Measurements from ENCODE around the gene TGOLN2.
"Not testable (repeated sequence)": the region's sequence is repeated elsewhere in the genome, so short reads cannot be mapped to it uniquely, and the experiment has no call there.

TGOLN2 gene

DNA sequence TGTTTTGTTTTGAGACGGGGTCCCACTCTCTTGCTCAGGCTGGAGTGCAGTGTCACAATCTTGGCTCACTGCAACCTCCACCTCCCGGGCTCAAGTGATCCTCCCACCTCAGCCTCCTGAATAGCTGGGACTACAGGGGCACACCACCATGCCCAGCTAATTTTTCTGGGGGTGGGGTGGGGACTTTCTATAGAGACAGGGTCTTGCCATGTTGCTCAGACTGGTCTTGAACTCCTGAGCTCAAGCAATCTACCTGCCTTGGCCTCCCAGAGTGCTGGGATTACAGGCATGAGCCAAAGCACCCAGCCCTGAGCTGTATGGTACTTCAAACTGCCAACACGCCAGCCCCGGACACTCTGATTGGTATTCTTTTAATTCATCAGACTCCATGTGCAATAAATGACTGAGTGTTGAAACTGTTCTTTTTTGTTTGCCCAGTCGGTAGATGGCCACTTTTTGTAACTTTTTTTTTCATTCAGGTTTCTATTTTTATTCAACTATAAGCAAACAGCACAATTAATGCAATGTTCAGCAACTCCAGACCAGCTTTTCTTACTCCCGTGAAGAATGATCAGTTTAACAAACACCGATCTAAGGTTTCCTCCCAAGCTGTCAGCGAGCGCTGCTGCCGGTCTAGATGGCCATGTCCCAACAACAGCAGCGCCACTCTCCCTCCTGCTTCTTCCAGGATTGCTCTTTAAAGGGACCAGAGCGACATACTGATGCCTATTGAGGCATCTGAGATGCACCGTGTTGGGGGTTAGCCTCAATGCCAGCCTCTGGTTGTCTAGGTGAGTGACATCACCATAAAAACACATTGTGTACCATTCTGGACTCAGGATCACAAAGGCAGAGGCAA is 12.5 kb upstream of the TGOLN2 start:
- no peak overlapping the region for H3K4me3 ChIP-seq (replicated peaks; ENCODE audit: low read depth, low read length)
- TF ChIP-seq, protein P1, sequence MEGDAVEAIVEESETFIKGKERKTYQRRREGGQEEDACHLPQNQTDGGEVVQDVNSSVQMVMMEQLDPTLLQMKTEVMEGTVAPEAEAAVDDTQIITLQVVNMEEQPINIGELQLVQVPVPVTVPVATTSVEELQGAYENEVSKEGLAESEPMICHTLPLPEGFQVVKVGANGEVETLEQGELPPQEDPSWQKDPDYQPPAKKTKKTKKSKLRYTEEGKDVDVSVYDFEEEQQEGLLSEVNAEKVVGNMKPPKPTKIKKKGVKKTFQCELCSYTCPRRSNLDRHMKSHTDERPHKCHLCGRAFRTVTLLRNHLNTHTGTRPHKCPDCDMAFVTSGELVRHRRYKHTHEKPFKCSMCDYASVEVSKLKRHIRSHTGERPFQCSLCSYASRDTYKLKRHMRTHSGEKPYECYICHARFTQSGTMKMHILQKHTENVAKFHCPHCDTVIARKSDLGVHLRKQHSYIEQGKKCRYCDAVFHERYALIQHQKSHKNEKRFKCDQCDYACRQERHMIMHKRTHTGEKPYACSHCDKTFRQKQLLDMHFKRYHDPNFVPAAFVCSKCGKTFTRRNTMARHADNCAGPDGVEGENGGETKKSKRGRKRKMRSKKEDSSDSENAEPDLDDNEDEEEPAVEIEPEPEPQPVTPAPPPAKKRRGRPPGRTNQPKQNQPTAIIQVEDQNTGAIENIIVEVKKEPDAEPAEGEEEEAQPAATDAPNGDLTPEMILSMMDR (IDR thresholded peaks at IDR 0.05; ENCODE audit: low read depth, low read length, missing control alignments) = no peak
- no peak for DNase-seq (ENCODE audit: extremely low read depth, low read depth)

DNA sequence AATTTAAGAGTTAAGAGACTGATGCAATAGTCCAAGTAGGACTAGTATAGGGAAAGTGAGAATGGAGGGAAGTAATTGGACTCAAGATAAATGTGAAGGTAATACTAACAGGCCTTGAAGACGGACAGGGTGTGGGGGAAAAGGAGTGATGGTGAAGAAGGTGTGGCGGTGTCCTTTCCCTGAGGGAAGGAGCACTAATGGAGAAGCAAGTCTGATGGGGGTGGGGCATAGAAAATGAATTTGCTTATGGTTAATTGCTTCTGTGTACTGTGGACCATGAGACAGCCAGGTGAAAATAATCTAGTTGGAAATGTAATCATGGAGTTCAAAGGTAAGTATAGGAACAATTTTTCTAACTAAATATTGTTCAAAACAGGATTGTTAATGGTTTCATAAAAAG is 7.1 kb upstream of the TGOLN2 start:
- no peak for DNase-seq (ENCODE audit: extremely low read depth, low read depth)
- H3K4me3 ChIP-seq (replicated peaks; ENCODE audit: low read depth, low read length) = no peak overlapping the region
- TF ChIP-seq, protein P1 (IDR thresholded peaks at IDR 0.05; ENCODE audit: low read depth, low read length, missing control alignments) = no peak

DNA sequence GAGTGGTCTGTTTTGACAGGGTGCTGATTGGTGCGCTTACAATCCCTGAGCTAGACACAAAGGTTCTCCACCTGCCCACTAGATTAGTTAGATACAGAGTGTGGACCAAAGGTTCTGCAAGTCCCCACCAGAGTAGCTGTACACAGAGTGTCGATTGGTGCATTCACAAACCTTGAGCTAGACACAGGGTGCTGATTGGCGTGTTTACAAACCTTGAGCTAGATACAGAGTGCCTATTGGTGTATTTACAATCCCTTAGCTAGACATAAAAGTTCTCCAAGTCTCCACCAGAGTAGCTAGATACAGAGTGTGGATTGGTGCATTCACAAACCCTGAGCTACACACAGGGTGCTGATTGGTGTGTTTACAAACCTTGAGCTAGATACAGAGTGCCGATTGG is 6.1 kb upstream of the TGOLN2 start:
- not testable (repeated sequence) for DNase-seq (ENCODE audit: extremely low read depth, low read depth)

DNA sequence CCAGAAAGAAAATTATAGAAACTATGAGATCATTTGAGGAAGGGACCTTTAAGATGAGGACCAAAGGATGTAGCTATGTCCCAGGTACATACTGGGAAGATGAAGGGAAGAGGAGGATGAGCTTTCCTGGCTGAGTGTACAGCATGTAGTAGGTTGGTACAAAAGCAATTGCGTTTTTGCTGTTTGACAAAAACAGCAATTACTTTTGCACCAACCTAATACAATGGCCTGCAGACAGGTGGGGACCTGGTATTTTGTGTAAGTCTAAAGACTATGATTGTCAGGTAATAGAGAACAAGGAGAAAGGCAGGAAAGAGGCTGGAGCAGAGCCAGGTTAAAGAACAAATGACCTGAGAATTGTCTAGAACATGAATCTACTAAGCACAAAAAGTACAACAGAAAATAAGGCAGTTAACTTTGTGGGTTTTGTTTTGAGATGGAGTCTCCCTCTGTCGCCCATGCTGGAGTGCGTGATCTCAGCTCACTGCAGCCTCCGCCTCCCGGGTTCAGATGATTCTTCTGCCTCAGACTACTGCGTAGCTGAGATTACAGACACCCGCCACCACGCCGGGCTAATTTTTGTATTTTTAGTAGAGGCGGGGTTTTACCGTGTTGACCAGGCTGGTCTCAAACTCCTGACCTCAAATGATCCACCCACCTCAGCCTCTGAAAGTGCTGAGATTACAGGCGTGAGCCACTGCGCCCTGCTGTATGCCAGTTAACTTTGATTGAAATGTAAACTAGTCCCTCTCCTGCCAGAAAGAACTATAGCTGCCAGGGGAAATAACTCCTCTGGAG is 3.2 kb upstream of the TGOLN2 start:
- no peak for DNase-seq (ENCODE audit: extremely low read depth, low read depth)
- H3K4me3 ChIP-seq (replicated peaks; ENCODE audit: low read depth, low read length) = no peak overlapping the region
- TF ChIP-seq, protein P1 (IDR thresholded peaks at IDR 0.05; ENCODE audit: low read depth, low read length, missing control alignments) = no peak

More for the DNA sequence above, 6.1 kb upstream of the TGOLN2 start:
- H3K4me3 ChIP-seq (replicated peaks; ENCODE audit: low read depth, low read length) = not testable (repeated sequence)

DNA sequence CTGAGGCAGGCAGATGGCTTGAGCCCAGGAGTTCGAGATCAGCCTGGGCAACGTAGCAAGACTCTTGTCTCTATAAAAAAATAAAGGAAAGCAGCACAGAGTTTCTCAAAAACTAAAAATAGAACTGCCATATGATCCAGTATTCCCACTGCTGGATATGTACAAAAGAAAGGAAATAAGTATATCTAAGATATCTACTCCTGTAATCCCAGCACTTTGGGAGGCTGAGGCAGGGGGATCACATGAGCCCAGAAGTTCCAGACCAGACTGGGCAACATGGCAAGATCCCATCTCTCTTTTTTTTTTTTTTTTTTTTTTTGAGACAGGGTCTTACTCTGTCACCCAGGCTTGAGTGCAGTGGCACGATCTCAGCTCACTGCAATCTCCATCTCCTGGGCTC is 1.9 kb upstream of the TGOLN2 start:
- not testable (repeated sequence) for H3K4me3 ChIP-seq (replicated peaks; ENCODE audit: low read depth, low read length); DNase-seq (ENCODE audit: extremely low read depth, low read depth)

DNA sequence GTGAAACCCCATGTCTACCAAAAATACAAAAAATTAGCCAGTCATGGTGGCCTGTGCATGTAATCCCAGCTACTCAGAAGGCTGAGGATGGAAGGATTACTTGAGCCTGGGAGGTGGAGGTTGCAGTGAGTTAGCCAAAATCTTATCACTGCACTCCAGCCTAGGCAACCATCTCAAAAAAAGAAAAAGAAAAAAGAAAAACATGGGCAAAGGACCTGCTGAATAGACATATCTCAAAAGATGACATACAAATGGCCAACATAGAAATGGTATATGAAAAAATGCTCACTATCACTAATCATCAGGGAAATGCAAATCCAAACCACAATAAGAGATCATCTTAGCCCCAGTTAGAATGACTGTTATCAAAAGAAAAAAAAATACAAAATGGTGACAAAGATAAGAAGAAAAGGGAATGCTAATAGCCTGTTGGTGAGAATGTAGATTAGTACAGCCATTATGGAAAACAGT is 1.4 kb upstream of the TGOLN2 start:
- no peak overlapping the region for H3K4me3 ChIP-seq (replicated peaks; ENCODE audit: low read depth, low read length)
- DNase-seq (ENCODE audit: extremely low read depth, low read depth) = no peak
- TF ChIP-seq, protein P1 (IDR thresholded peaks at IDR 0.05; ENCODE audit: low read depth, low read length, missing control alignments) = no peak

DNA sequence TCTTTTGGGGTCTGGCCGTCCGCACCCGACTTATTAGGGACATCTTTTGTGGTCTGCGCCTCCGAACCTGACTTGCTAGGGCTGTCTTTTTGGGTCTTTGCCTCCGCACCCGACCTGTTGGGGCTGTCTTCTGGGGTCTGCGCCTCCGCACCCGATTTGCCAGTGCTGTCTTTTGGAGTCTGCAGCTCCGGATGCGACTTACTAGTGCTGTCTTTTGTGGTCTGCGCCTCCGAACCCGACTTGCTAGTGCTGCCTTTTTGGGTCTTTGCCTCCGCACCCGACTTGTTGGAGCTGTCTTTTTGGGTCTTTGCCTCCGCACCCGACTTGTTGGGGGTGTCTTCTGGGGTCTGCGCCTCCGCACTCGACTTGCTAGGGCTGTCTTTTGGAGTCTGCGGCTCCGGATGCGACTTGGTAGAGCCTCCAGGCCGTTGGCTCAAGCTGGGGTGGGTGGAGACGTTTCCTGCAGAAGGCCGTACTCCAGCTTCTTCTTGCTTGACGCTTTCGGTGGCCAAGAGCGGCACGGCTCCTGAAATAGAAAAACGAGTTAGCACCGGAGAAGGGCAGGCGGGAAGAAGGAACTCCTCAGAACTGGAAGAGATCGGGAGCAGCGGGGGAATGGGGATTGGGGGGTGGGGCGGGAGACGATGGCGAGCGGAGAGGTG is 498 bp downstream of the TGOLN2 start:
- TF ChIP-seq, protein P1 (IDR thresholded peaks at IDR 0.05; ENCODE audit: low read depth, low read length, missing control alignments) = no peak
- peak overlapping the region; percentile 91 for H3K4me3 ChIP-seq (replicated peaks; ENCODE audit: low read depth, low read length)
- DNase-seq (ENCODE audit: extremely low read depth, low read depth) = no peak
